ENCODE data around the gene LETMD1. TPM values are rescaled to one million over a fixed set of nuclear protein-coding genes. Genes with fewer than 3 reads are reported as not detected.

LETMD1 gene
- total RNA-seq, 2 experiments from 2014 or later = 92.1 to 93.9 TPM

DNA sequence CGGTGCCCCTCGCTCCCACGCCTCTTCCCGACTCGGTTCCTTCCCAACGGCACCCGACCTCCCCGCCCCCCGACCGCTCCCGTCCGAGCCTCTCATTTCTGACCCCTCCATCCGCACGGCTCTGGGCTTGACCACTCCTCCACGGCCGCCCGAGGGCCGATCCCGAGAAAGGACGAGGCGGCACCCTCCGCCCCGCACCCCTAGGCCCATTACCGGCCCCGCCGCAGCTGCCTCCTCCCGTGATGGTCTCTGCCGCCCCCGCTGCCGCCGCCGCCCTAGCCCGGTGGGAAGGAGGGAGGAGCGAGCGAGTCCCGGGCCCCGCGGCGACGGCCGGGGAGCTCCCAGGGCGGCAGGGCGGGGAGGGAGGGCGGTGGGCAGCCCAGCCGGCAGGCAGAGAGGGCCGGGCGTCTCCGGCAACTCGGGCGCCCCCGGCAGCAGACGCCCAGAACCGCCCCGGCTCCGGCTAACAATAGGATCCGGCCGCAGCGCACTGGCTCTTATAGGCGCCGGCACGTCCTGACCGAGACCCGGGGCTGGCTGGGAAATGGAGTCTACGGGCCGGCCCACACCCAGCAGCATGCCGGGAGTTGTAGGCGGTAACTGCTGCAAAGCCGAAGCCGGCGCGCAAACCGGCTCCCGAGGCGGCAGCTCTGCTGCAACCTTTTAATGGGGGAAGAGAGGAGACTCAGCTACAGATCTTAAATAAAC lies 35.2 kb downstream of the LETMD1 start, which contains the start of gene CSRNP2:
CSRNP2 (minus strand) TSS at position 471 of the 708 bp plus-strand sequence. CDS start 7,035 bp downstream, outside the sequence.
- Mint-ChIP-seq H3K27ac (peak within 1 kb of the TSS; percentile 71), H3K36me3 (ENCODE audit: low read depth) (peaks cover 17% of the 10 kb centered on the region), H3K27me3 (no peaks in the 10 kb centered on the region), H3K4me1 (peaks cover 42% of the 10 kb centered on the region), H3K4me3 (peak within 1 kb of the TSS; percentile 92), H3K9me3 (no peaks in the 10 kb centered on the region)
- POLR2A ChIA-PET = interaction anchor here (0.6 to 4.4 kb wide), 22 partner anchors 9 to 319 kb away, joined by 3 to 31 read pairs (median 5); partner anchors contain the start of genes ATF1, BIN2, DAZAP2 and GALNT6
- CTCF ChIA-PET = interaction anchor here (0.6 to 0.9 kb wide), 4 partner anchors 35 to 318 kb away, joined by 3 to 5 read pairs (median 4); partner anchors contain the start of genes LETMD1 and POU6F1
- DNase-seq = peak; percentile 96

DNA sequence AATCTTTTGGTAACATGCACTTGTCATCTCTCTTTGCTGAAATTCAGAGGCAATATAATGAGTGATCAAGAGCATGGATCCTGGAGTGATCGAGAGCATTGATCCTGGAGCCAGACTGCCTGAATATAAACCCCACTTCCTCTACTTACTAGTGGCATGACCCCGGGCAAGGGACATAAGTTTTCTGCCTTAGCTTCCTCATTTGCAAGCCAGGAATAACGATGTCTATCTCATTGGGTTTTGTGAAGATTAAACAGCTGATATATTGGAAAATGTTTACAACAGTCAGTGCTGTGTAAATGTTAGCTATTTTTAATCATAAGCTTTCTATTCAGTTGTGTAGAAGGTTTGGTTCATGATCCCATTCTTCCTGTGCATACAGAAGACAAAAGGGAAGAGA lies 37.6 kb downstream of the LETMD1 start:
- Mint-ChIP-seq H3K9me3 (no peaks in the 10 kb centered on the region), H3K4me1 (peaks cover 45% of the 10 kb centered on the region), H3K4me3 (no peak overlapping the region), H3K36me3 (ENCODE audit: low read depth) (peaks cover 17% of the 10 kb centered on the region), H3K27ac (no peak overlapping the region), H3K27me3 (no peaks in the 10 kb centered on the region)
- no peak for DNase-seq
- CTCF ChIA-PET = interaction anchor here (1.7 kb wide), 1 partner anchor 255 kb away, joined by 5 read pairs; no protein-coding TSS in a partner anchor
- POLR2A ChIA-PET = interaction anchor here (1.5 kb wide), 1 partner anchor 37 kb away, joined by 3 read pairs; the partner anchor contains the start of gene LETMD1

- Mint-ChIP-seq H3K36me3 (ENCODE audit: low read depth) (peaks cover 21% of the 10 kb centered on the region), H3K27ac (no peak overlapping the region), H3K9me3 (no peaks in the 10 kb centered on the region), H3K4me1 (peaks cover 37% of the 10 kb centered on the region), H3K4me3 (no peak overlapping the region), H3K27me3 (no peaks in the 10 kb centered on the region)
- no peak for DNase-seq
- ChIA-PET POLR2A (no interaction called here), CTCF (no interaction called here)
These were observed 38.8 kb downstream of the LETMD1 start for GRCh38 chr12:51086933-51087332.

DNA sequence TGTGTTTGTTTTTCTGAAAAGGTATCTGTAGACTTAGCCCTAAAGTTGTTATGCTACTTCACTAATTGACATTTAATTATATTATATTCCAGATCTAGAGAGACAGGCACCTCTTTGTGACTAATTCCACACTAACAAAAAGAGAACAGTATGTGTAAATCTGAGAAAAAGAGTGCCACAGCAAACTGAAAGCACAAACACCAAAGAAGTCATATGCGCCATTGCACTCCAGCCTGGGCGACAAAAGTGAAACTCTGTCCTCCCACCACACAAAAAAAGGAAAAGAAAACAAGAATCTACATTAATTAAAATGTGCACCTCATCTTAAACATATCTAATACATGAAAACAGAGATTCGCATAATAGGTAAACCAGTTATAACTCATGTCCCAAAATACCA lies 39.7 kb downstream of the LETMD1 start:
- Mint-ChIP-seq H3K4me1 (peaks cover 28% of the 10 kb centered on the region), H3K27me3 (no peaks in the 10 kb centered on the region), H3K4me3 (no peak overlapping the region), H3K9me3 (no peaks in the 10 kb centered on the region), H3K36me3 (ENCODE audit: low read depth) (peaks cover 15% of the 10 kb centered on the region), H3K27ac (peak overlapping the region; percentile 56)
- ChIA-PET POLR2A (no interaction called here), CTCF (no interaction called here)
- DNase-seq = no peak

GRCh38 chr12:51090705-51091229 lies 42.6 kb downstream of the LETMD1 start:
- ChIA-PET CTCF (no interaction called here), POLR2A (no interaction called here)
- H3K27me3 Mint-ChIP-seq = no peaks in the 10 kb centered on the region
- H3K27ac Mint-ChIP-seq = no peak overlapping the region
- peaks cover 17% of the 10 kb centered on the region for H3K4me1 Mint-ChIP-seq
- no peak overlapping the region for H3K4me3 Mint-ChIP-seq
- peaks cover 34% of the 10 kb centered on the region for H3K36me3 Mint-ChIP-seq (ENCODE audit: low read depth)
- H3K9me3 Mint-ChIP-seq = no peaks in the 10 kb centered on the region
- DNase-seq = no peak

DNA sequence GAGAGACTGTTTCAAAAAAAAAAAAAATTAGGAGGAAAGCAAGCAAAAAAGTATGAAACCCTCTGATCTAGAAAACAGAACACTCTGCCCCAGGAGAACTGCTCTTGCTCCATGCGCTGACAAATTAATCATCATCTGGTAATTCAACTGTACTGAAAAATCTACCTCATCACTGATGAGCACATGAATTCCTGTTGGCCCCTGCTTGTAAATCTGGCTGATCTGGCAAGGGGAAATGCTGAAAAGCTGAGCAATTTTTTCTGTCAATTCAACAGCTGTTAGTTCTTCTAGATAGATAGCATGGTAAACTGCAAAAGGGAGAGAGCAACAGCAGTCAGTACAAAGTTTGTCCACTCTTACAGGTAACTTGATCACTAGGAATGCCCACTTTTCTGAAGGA lies 50.5 kb downstream of the LETMD1 start:
- no peak for DNase-seq
- no peaks in the 10 kb centered on the region for H3K4me1 Mint-ChIP-seq
- no peaks in the 10 kb centered on the region for H3K27me3 Mint-ChIP-seq
- H3K36me3 Mint-ChIP-seq (ENCODE audit: low read depth) = peaks cover 61% of the 10 kb centered on the region
- H3K27ac Mint-ChIP-seq = no peak overlapping the region
- H3K9me3 Mint-ChIP-seq = no peaks in the 10 kb centered on the region
- H3K4me3 Mint-ChIP-seq = no peak overlapping the region
- ChIA-PET POLR2A (no interaction called here), CTCF (no interaction called here)

DNA sequence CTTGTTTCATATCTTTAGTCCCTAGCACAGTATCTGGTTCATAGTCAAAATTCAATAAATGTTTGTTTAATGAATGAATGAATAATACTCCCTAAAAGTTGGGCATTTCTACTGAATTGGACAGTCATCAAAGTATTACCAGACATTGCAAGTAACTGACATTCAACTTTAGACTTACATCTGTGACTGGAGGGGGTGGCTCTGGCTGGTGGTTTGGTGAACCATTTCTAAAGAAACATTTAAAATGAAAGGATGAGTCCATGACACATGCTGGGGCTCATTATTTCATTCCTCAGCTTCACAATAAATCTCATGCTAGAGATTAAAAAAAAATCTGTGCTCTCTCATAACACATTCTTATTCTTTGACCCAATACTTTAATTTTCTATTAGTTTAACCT lies 55.9 kb downstream of the LETMD1 start:
- Mint-ChIP-seq H3K27ac (no peak overlapping the region), H3K36me3 (ENCODE audit: low read depth) (peaks cover 61% of the 10 kb centered on the region), H3K4me1 (peaks cover 3% of the 10 kb centered on the region), H3K27me3 (no peaks in the 10 kb centered on the region), H3K4me3 (no peak overlapping the region), H3K9me3 (no peaks in the 10 kb centered on the region)
- POLR2A ChIA-PET = no interaction called here
- CTCF ChIA-PET = no interaction called here
- DNase-seq = no peak

- Mint-ChIP-seq H3K27ac (no peak overlapping the region), H3K36me3 (ENCODE audit: low read depth) (peaks cover 60% of the 10 kb centered on the region), H3K9me3 (no peaks in the 10 kb centered on the region), H3K27me3 (no peaks in the 10 kb centered on the region), H3K4me1 (peaks cover 3% of the 10 kb centered on the region), H3K4me3 (no peak overlapping the region)
- CTCF ChIA-PET = no interaction called here
- POLR2A ChIA-PET = no interaction called here
- DNase-seq = no peak
These were observed 60.0 kb downstream of the LETMD1 start for GRCh38 chr12:51108136-51108535.

Other genes with a start within 250 kb of the LETMD1 start
- gene TMPRSS12, start 205.4 kb upstream of the LETMD1 start, total RNA-seq = not detected
- not detected for gene HIGD1C, start 95.8 kb upstream of the LETMD1 start, total RNA-seq
- 10 to 100 TPM; 35.0 to 36.4 TPM for gene SLC11A2, start 21.9 kb upstream of the LETMD1 start, total RNA-seq
- 10 to 100 TPM; 14.7 to 16.3 TPM for gene CSRNP2, start 35.3 kb downstream of the LETMD1 start, total RNA-seq
- gene TFCP2, start 124.8 kb downstream of the LETMD1 start, total RNA-seq = 10 to 100 TPM; 34.3 to 35.9 TPM
- 1 to 10 TPM; 4.1 to 4.8 TPM for gene POU6F1, start 169.7 kb downstream of the LETMD1 start, total RNA-seq
- gene DAZAP2, start 190.5 kb downstream of the LETMD1 start, total RNA-seq = 100 to 1,000 TPM; 247 TPM
- 1 to 10 TPM; 1.8 to 3.1 TPM for gene SMAGP, start 222.1 kb downstream of the LETMD1 start, total RNA-seq

Data from activated CD4-positive, alpha-beta memory T cell treated with anti-CD3 and anti-CD28 coated beads, Interleukin-2, amount 10 ng/mL, durations not matched to agents 7 days and 5 days (primary cell).